Measurements from ENCODE around the gene ACTG2.

ACTG2 gene

DNA sequence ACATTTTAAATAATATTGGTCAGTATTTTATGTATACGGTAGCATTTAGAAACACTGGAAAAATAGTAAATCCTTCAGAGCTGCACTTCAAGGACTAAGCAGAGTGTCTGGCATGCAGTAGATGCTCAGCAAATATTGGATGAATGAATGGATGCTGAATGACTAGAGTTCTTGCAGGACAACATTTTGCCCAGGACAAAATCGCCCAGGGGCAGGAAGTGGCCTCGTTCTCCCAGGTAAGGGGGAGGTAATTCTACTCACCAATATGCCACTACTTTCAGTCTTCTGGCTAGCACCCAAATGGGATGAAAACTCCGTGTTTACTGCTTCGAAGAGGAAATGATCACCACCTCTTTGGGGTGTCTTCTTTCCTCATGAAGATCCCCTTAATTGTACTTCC is 29.9 kb downstream of the ACTG2 start:
- TF ChIP-seq, protein P1, sequence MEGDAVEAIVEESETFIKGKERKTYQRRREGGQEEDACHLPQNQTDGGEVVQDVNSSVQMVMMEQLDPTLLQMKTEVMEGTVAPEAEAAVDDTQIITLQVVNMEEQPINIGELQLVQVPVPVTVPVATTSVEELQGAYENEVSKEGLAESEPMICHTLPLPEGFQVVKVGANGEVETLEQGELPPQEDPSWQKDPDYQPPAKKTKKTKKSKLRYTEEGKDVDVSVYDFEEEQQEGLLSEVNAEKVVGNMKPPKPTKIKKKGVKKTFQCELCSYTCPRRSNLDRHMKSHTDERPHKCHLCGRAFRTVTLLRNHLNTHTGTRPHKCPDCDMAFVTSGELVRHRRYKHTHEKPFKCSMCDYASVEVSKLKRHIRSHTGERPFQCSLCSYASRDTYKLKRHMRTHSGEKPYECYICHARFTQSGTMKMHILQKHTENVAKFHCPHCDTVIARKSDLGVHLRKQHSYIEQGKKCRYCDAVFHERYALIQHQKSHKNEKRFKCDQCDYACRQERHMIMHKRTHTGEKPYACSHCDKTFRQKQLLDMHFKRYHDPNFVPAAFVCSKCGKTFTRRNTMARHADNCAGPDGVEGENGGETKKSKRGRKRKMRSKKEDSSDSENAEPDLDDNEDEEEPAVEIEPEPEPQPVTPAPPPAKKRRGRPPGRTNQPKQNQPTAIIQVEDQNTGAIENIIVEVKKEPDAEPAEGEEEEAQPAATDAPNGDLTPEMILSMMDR (IDR thresholded peaks at IDR 0.05; ENCODE audit: low read length), result no peak
- no peaks in the 10 kb centered on the region for H3K9me3 ChIP-seq (replicated peaks; ENCODE audit: insufficient read depth, low read length)
- H3K9me2 ChIP-seq (replicated peaks; ENCODE audit: insufficient read depth, low read length), result no peaks in the 10 kb centered on the region
- no peak overlapping the region for H3K4me3 ChIP-seq (ENCODE audit: low read length)
- no peak overlapping the region for H3K9ac ChIP-seq (ENCODE audit: low read length)
- 0 out of 2 replicates have a peak, but pooled peaks cover 4% of the 10 kb centered on the region for H3K27me3 ChIP-seq (replicated peaks; ENCODE audit: insufficient read depth, low read length)
- no peak overlapping the region for H3K4me2 ChIP-seq (ENCODE audit: low read depth, low read length)
- no peak overlapping the region for H3K27ac ChIP-seq (ENCODE audit: low read length)
- no peak overlapping the region for H2AFZ ChIP-seq (ENCODE audit: low read length)
- no peaks in the 10 kb centered on the region for H3F3A ChIP-seq (ENCODE audit: insufficient read depth, low read length)
- peaks cover 4% of the 10 kb centered on the region; the same call in 1 of the 2 replicates for H3K4me1 ChIP-seq (ENCODE audit: low read length)
- H3K79me2 ChIP-seq (ENCODE audit: low read length), result peaks cover 9% of the 10 kb centered on the region
- no peaks in the 10 kb centered on the region for H4K20me1 ChIP-seq (ENCODE audit: insufficient read depth, low read length)
- DNase-seq, result no peak
- no peaks in the 10 kb centered on the region for H3K36me3 ChIP-seq (replicated peaks; ENCODE audit: insufficient read depth, low read length)

DNA sequence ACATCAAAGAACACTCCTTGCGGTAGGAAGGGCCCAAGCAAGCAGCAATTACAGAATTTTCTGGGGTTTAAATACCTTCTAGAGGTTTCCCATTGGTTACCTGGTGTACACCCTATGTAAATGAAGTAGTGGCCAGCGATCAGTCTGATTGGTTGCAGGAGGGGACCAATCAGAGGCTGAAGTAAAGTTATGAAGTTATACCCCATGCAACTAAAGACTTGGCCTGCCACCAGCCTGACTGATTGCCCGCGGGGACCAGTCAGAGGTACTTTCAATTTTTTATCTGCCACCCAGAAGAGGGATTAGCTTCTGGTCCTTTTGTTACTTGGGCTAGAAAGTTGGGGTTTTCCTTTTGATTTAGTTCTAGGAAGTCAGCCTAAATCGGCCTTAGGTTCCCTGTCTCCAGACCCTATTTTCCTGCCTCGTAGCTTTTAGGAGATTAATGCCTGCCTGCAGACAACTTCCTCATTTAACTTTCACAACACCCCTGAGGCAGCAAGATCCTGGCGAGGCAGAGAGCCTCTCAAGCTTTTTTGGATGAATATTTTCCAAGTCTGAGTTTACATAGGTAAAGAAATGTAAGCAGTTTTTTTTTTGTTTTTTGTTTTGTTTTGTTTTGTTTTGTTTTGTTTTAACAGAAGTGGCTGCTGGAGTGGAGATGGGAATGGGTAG is 32.4 kb downstream of the ACTG2 start:
- DNase-seq, result peak; percentile 21
- TF ChIP-seq EZH2 (optimal IDR thresholded peaks at IDR 0.05; ENCODE audit: low read depth, low read length) (no peak), EZH2phosphoT487 (IDR thresholded peaks at IDR 0.05; ENCODE audit: low read length) (no peak)
- TF ChIP-seq, protein P1 (IDR thresholded peaks at IDR 0.05; ENCODE audit: low read length), result no peak
- Histone ChIP-seq H3K79me2 (ENCODE audit: low read length) (peaks cover 34% of the 10 kb centered on the region), H2AFZ (ENCODE audit: low read length) (no peak overlapping the region), H3K9me2 (replicated peaks; ENCODE audit: insufficient read depth, low read length) (no peaks in the 10 kb centered on the region), H4K20me1 (ENCODE audit: insufficient read depth, low read length) (no peaks in the 10 kb centered on the region), H3F3A (ENCODE audit: insufficient read depth, low read length) (no peaks in the 10 kb centered on the region), H3K9ac (ENCODE audit: low read length) (no peak overlapping the region), H3K27me3 (replicated peaks; ENCODE audit: insufficient read depth, low read length) (0 out of 2 replicates have a peak, but pooled peaks cover 4% of the 10 kb centered on the region), H3K4me1 (ENCODE audit: low read length) (peaks cover 5% of the 10 kb centered on the region; the same call in 1 of the 2 replicates), H3K27ac (ENCODE audit: low read length) (no peak overlapping the region), H3K4me2 (ENCODE audit: low read depth, low read length) (no peak overlapping the region), H3K9me3 (replicated peaks; ENCODE audit: insufficient read depth, low read length) (no peaks in the 10 kb centered on the region), H3K4me3 (ENCODE audit: low read length) (no peak overlapping the region), H3K36me3 (replicated peaks; ENCODE audit: insufficient read depth, low read length) (no peaks in the 10 kb centered on the region)

DNA sequence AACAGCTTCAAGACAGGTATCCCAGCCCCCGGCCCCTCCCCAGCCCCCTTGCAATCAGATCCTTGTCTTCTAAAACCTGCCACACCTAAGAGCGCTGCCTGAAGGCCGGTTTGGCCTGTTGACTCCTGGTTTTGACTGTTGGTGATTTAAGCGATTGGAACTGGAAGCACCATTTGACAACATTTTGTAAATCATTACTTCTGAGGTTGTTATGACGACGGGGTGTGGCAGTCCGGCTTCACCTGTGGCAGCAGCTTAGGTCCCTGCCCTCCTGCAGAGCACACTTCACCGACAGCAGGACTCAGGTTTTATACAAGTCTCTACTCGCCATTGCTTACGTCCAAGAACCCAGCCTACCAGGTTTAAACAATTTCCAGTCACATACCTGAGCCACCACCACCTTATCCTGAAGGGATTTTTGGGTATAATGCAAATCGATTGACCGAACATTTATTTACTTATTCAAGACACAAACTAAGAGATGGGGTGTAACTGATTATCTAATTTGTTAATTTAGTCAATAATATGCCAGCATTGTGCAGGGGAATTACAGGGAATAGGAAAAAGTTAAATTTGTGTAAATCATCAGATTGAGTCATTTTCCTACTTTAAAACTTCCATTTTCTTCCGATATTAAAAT is 33.2 kb downstream of the ACTG2 start:
- H3K4me3 ChIP-seq (ENCODE audit: low read length), result peak overlapping the region; percentile 87
- no peaks in the 10 kb centered on the region for H3K9me3 ChIP-seq (replicated peaks; ENCODE audit: insufficient read depth, low read length)
- H3K9ac ChIP-seq (ENCODE audit: low read length), result peak overlapping the region; percentile 10; the same call in 1 of the 2 replicates
- H4K20me1 ChIP-seq (ENCODE audit: insufficient read depth, low read length), result no peaks in the 10 kb centered on the region
- H3K27ac ChIP-seq (ENCODE audit: low read length), result no peak overlapping the region
- 0 out of 2 replicates have a peak, but pooled peaks cover 4% of the 10 kb centered on the region for H3K27me3 ChIP-seq (replicated peaks; ENCODE audit: insufficient read depth, low read length)
- H3F3A ChIP-seq (ENCODE audit: insufficient read depth, low read length), result no peaks in the 10 kb centered on the region
- H3K36me3 ChIP-seq (replicated peaks; ENCODE audit: insufficient read depth, low read length), result no peaks in the 10 kb centered on the region
- H3K4me1 ChIP-seq (ENCODE audit: low read length), result peaks cover 5% of the 10 kb centered on the region; the same call in 1 of the 2 replicates
- peaks cover 40% of the 10 kb centered on the region for H3K79me2 ChIP-seq (ENCODE audit: low read length)
- H3K4me2 ChIP-seq (ENCODE audit: low read depth, low read length), result peak overlapping the region; percentile 54; the same call in 1 of the 2 replicates
- peak overlapping the region; percentile 54 for H2AFZ ChIP-seq (ENCODE audit: low read length)
- no peak for DNase-seq
- no peaks in the 10 kb centered on the region for H3K9me2 ChIP-seq (replicated peaks; ENCODE audit: insufficient read depth, low read length)
- TF ChIP-seq EZH2phosphoT487 (IDR thresholded peaks at IDR 0.05; ENCODE audit: low read length) (no peak), EZH2 (optimal IDR thresholded peaks at IDR 0.05; ENCODE audit: low read depth, low read length) (no peak)
- TF ChIP-seq, protein P1 (IDR thresholded peaks at IDR 0.05; ENCODE audit: low read length), result no peak

Measured in MM.1S (cell line).